DOHH2 (cell line): ENCODE results near the gene IFT88.

Source experiments
- H3F3A ChIP-seq: fragments of 200-600 bp; sonication (generic), shearing (Covaris generic); 2 replicates; pipeline ENCODE4 v1.6.0; 2016; ENCODE audit warnings: antibody characterized with exemption, mild to moderate bottlenecking; ENCODE audit not compliant: control insufficient read depth, insufficient read depth
- H3K27ac ChIP-seq: fragments of 200-600 bp; sonication (generic); 2 replicates; pipeline ENCODE4 v1.5.1; 2014; ENCODE audit warnings: low read depth, mild to moderate bottlenecking, low read length, moderate library complexity
- H3K27me3 ChIP-seq: fragments of 200-600 bp; sonication (generic); 2 replicates; pipeline ENCODE4 v1.6.1; 2014; ENCODE audit warnings: mild to moderate bottlenecking, low read length, mixed read lengths; ENCODE audit not compliant: control insufficient read depth
- H3K36me3 ChIP-seq: fragments of 200-600 bp; sonication (generic); 2 replicates; pipeline ENCODE4 v1.6.1; 2014; ENCODE audit warnings: mild to moderate bottlenecking, low read length, moderate library complexity, mixed read lengths; ENCODE audit not compliant: control insufficient read depth
- H3K4me1 ChIP-seq: fragments of 200-600 bp; sonication (generic); 2 replicates; pipeline ENCODE4 v1.6.1; 2014; ENCODE audit warnings: mild to moderate bottlenecking, low read length, mixed read lengths; ENCODE audit not compliant: control insufficient read depth
- H3K4me2 ChIP-seq: fragments of 200-600 bp; sonication (generic); 2 replicates; pipeline ENCODE4 v1.6.0; 2014; ENCODE audit warnings: mild to moderate bottlenecking, low read length, moderate library complexity
- H3K4me3 ChIP-seq: fragments of 200-600 bp; sonication (generic); 2 replicates; pipeline ENCODE4 v1.5.1; 2014; ENCODE audit warnings: mild to moderate bottlenecking, low read length, mixed read lengths
- H3K79me2 ChIP-seq: fragments of 200-600 bp; sonication (generic); 2 replicates; pipeline ENCODE4 v1.6.1; 2014; ENCODE audit warnings: mild to moderate bottlenecking, low read length, mixed read lengths; ENCODE audit not compliant: control insufficient read depth
- H3K9me2 ChIP-seq: fragments of 200-600 bp; sonication (generic); replicated peaks from 2 replicates; pipeline ENCODE4 v1.6.1; 2014; ENCODE audit warnings: mild to moderate bottlenecking, low read length, mixed read lengths; ENCODE audit not compliant: control insufficient read depth
- H3K9me3 ChIP-seq: fragments of 200-600 bp; sonication (generic); 2 replicates; pipeline ENCODE4 v1.6.1; 2014; ENCODE audit warnings: antibody characterized with exemption, low read length, mixed read lengths; ENCODE audit not compliant: control insufficient read depth, insufficient read depth
- H4K20me1 ChIP-seq: fragments of 200-600 bp; sonication (generic); 2 replicates; pipeline ENCODE4 v1.6.0; 2014; ENCODE audit warnings: low read depth, mild to moderate bottlenecking, antibody characterized with exemption, low read length, moderate library complexity; ENCODE audit not compliant: control insufficient read depth, insufficient read depth
- EZH2phosphoT487 ChIP-seq: fragments of 200-600 bp; sonication (generic); IDR thresholded peaks from 2 replicates; pipeline ENCODE4 v1.6.1; 2017; ENCODE audit warnings: borderline replicate concordance, mild to moderate bottlenecking, antibody characterized with exemption, low read length, moderate library complexity, mixed read lengths
- TF ChIP-seq, protein P1 (sequence below): fragments of 200-600 bp; sonication (generic); IDR thresholded peaks from one replicate; pipeline ENCODE4 v1.5.1; 2014; ENCODE audit warnings: antibody characterized with exemption, mild to moderate bottlenecking, low read depth, low read length; ENCODE audit not compliant: poor library complexity, severe bottlenecking

The IFT88 gene

DNA sequence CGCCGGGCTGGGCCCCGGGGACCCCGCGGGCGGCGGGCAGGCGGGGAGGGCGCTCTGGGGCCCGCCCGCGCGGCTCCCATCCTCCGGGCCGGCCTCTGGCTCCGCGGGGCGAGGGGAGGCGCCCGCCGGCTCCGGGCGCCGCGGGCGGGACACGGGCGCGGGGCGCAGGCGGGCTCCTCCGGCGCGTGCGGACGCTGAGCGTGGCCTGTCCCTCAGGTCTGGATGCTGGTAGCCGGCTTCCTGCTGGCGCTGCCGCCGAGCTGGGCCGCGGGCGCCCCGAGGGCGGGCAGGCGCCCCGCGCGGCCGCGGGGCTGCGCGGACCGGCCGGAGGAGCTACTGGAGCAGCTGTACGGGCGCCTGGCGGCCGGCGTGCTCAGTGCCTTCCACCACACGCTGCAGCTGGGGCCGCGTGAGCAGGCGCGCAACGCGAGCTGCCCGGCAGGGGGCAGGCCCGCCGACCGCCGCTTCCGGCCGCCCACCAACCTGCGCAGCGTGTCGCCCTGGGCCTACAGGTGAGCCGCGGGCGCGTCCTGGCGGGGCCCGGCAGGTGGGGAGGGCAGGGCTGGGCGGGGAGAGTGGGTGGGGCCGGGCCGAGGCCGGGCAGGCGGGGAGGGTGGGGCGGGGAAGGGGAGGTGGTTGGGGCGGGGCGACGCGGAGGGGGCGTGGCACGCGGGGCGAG, 137.0 kb downstream of the IFT88 start:
- Histone ChIP-seq H3K9me3 (no peaks in the 10 kb centered on the region), H3K4me2 (peak overlapping the region; percentile 19; the same call in 1 of the 2 replicates), H3K4me1 (peaks cover 15% of the 10 kb centered on the region), H3K4me3 (no peak overlapping the region), H3K9me2 (no peaks in the 10 kb centered on the region), H3F3A (0 out of 2 replicates have a peak, but pooled peaks cover 6% of the 10 kb centered on the region), H4K20me1 (0 out of 2 replicates have a peak, but pooled peaks cover 2% of the 10 kb centered on the region), H3K27ac (no peak overlapping the region), H3K27me3 (peaks cover 35% of the 10 kb centered on the region), H3K36me3 (no peaks in the 10 kb centered on the region), H3K79me2 (no peaks in the 10 kb centered on the region)
- TF ChIP-seq EZH2phosphoT487 = no peak
- TF ChIP-seq, protein P1, sequence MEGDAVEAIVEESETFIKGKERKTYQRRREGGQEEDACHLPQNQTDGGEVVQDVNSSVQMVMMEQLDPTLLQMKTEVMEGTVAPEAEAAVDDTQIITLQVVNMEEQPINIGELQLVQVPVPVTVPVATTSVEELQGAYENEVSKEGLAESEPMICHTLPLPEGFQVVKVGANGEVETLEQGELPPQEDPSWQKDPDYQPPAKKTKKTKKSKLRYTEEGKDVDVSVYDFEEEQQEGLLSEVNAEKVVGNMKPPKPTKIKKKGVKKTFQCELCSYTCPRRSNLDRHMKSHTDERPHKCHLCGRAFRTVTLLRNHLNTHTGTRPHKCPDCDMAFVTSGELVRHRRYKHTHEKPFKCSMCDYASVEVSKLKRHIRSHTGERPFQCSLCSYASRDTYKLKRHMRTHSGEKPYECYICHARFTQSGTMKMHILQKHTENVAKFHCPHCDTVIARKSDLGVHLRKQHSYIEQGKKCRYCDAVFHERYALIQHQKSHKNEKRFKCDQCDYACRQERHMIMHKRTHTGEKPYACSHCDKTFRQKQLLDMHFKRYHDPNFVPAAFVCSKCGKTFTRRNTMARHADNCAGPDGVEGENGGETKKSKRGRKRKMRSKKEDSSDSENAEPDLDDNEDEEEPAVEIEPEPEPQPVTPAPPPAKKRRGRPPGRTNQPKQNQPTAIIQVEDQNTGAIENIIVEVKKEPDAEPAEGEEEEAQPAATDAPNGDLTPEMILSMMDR = peak; percentile 34

DNA sequence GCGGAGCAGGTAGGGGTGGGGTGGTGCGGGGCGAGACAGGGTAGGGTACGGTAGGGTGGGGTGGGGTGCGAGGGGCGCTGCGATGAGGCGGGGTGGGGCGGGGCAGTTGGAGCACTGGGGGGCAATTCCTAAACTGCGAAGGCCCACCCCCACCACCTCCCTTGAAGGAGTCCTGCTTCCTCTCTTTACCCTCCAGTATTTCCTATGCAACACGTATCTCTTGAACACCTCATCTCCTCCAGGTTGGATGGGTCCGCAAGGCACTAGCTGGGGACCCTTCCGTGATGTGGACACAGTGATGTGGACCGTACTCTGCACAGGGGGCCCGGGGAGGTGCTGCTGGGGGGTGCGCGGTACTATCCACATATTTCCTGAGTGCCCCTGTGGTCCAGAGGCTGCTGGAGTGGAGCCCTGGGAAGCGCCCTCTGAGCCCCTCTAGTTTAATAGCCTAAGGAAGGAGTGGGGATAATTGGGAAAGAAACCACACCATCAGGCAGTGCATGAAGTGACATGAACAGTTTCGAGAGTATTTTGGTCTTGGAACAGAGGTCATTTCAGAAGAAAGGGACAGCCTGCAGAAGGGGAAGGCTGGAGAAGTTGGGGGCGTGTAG, 137.6 kb downstream of the IFT88 start:
- Histone ChIP-seq H3F3A (0 out of 2 replicates have a peak, but pooled peaks cover 6% of the 10 kb centered on the region), H3K4me2 (peak overlapping the region; percentile 36; the same call in 1 of the 2 replicates), H3K79me2 (no peaks in the 10 kb centered on the region), H3K36me3 (no peaks in the 10 kb centered on the region), H3K4me3 (peak overlapping the region; percentile 35; the same call in 1 of the 2 replicates), H4K20me1 (0 out of 2 replicates have a peak, but pooled peaks cover 2% of the 10 kb centered on the region), H3K9me2 (no peaks in the 10 kb centered on the region), H3K27me3 (peaks cover 34% of the 10 kb centered on the region), H3K4me1 (peaks cover 15% of the 10 kb centered on the region), H3K9me3 (no peaks in the 10 kb centered on the region), H3K27ac (no peak overlapping the region)
- TF ChIP-seq EZH2phosphoT487 = no peak
- TF ChIP-seq, protein P1 = no peak

DNA sequence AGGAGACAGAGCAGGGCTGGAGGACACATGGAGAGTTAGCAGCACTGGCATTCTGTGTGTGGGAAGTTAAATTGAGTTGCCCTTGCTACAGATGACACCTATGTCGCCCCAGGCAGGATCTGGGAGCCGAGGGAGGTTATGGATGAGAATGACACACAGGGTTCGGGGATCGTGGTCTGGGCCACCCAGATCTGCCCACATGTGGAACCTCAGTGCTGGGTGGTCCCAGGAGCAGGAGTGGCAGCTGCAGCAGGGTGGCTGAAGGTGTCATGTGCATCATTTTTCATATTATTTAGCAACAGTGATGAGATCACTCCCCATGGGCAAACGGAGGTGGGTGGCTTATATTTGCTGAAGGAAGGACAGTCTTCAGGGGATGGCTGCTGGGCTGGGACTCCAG, 139.7 kb downstream of the IFT88 start:
- no peak for TF ChIP-seq EZH2phosphoT487
- TF ChIP-seq, protein P1 = no peak

More for the DNA sequence above, 139.7 kb downstream of the IFT88 start:
- H3K79me2 ChIP-seq = no peaks in the 10 kb centered on the region
- H3K4me1 ChIP-seq = peaks cover 15% of the 10 kb centered on the region
- H3K27me3 ChIP-seq = peaks cover 22% of the 10 kb centered on the region
- H3K27ac ChIP-seq = no peak overlapping the region
- H3K36me3 ChIP-seq = no peaks in the 10 kb centered on the region
- no peaks in the 10 kb centered on the region for H3K9me3 ChIP-seq
- H3F3A ChIP-seq = 0 out of 2 replicates have a peak, but pooled peaks cover 6% of the 10 kb centered on the region
- no peaks in the 10 kb centered on the region for H3K9me2 ChIP-seq
- no peak overlapping the region for H3K4me3 ChIP-seq
- H4K20me1 ChIP-seq = no peaks in the 10 kb centered on the region
- no peak overlapping the region for H3K4me2 ChIP-seq
